Upper lobe of left lung (tissue), 6 donors: ENCODE results near the gene HINT1. TPM values are rescaled to one million over a fixed set of nuclear protein-coding genes. Genes with fewer than 3 reads are reported as not detected.

Experiments used
- ATAC-seq, 2 donors: fragments of 200-7000 bp; cut with Tn5 transposase; one replicate each; pipeline ENCODE4 v1.9.1; 2022; ENCODE audit warnings: mild to moderate bottlenecking in 2 of 2, moderate library complexity in 2 of 2; ENCODE audit not compliant: low FRiP score in 2 of 2
- DNase-seq, 2 donors: peaks; one replicate each; pipeline ENCODE4 v3.0.0-alpha.2; 2019 to 2020
- H3K27ac ChIP-seq, 4 donors: fragments of 200-600 bp; sonication (generic); one replicate each; pipeline ENCODE4 v1.5.1; 2016 to 2019
- H3K27me3 ChIP-seq, 4 donors: fragments of 200-600 bp; sonication (generic); one replicate each; pipeline ENCODE4 v1.5.1; 2017 to 2019
- H3K36me3 ChIP-seq, 4 donors: fragments of 200-600 bp; sonication (generic); one replicate each; pipeline ENCODE4 v1.5.1; 2016 to 2019
- H3K4me1 ChIP-seq, 4 donors: fragments of 200-600 bp; sonication (generic); one replicate each; pipeline ENCODE4 v1.5.1; 2018 to 2019
- H3K4me3 ChIP-seq, 4 donors: fragments of 200-600 bp; sonication (generic); one replicate each; pipeline ENCODE4 v1.5.1; 2017 to 2019; ENCODE audit warnings: mild to moderate bottlenecking in 2 of 4, moderate library complexity in 1 of 4
- H3K9me3 ChIP-seq, 4 donors: fragments of 200-600 bp; sonication (generic); one replicate each; pipeline ENCODE4 v1.5.1; 2018 to 2019
- EP300 ChIP-seq, 4 donors: sonication (generic); formaldehyde crosslinking; IDR thresholded peaks; one replicate each; pipeline ENCODE4 v1.5.1; 2017; ENCODE audit warnings: antibody characterized with exemption in 4 of 4, control low read depth in 2 of 4
- POLR2A ChIP-seq, 4 donors: fragments of 450-650 bp; IDR thresholded peaks; one replicate each; pipeline ENCODE4 v1.5.1; 2016 to 2017; ENCODE audit warnings: antibody characterized with exemption in 4 of 4, mild to moderate bottlenecking in 2 of 4
- POLR2AphosphoS5 ChIP-seq, 2 donors: sonication (generic); formaldehyde crosslinking; IDR thresholded peaks; one replicate each; pipeline ENCODE4 v1.5.1; 2017; ENCODE audit warnings: antibody characterized with exemption in 2 of 2
- WGBS, 2 donors: methylation state at CpG; one replicate each; pipeline ENCODE4 v1.1.5; 2017 to 2018; 5-methylcytosine and 5-hydroxymethylcytosine counted together
- total RNA-seq, 6 donors: library from RNA; depleted of rRNA in 4 of 6; stranded (reverse); fragments of >200 nt in 4 of 6; gene quantifications; one replicate each; pipeline versions ENCODE4 v1.1.0 to v1.2.1, GENCODE V29; 2016 to 2021
- TF ChIP-seq, protein P1 (sequence below), 6 experiments: fragments of 450-650 bp in 4 of 6; fragments of 200-600 bp in 2 of 6; sonication (generic) in 2 of 6; IDR thresholded peaks; one replicate each; pipeline ENCODE4 v1.5.1; 2016 to 2019; ENCODE audit warnings: antibody characterized with exemption in 6 of 6
- donor health status: DM: no; HTN: no; CAD: no; lungs with moderate emphysema.
- donor health status: DM: no; HTN: yes; CAD: no; lungs with severe emphysema.

Gene HINT1
- total RNA-seq, 6 donors from 2014 or later, result 75.4 to 172 (median 133) TPM

DNA sequence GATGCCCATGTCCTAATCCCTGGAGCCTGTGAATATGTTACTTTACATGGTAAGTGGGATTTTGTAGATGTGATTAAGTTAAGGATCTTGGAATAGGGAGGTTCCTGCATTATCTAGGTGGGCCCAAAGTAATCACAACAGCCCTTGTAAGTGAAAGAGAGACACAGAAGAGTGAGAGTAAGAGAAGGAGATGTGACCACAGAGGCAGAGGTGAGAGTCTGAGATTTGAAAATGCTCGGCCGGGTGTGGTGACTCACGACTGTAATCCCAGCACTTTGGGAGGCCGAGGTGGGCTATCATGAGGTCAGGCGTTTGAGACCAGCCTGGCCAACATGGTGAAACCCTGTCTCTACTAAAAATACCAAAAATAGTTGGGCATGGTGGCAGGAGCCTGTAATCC lies 2.6 kb upstream of the HINT1 start:
- no peaks in the 10 kb centered on the region for H3K9me3 ChIP-seq
- peaks cover 0 to 4% (median 0%) of the 10 kb centered on the region in 4 donors for H3K36me3 ChIP-seq
- ATAC-seq (no peak), DNase-seq (no peak)
- TF ChIP-seq, protein P1, sequence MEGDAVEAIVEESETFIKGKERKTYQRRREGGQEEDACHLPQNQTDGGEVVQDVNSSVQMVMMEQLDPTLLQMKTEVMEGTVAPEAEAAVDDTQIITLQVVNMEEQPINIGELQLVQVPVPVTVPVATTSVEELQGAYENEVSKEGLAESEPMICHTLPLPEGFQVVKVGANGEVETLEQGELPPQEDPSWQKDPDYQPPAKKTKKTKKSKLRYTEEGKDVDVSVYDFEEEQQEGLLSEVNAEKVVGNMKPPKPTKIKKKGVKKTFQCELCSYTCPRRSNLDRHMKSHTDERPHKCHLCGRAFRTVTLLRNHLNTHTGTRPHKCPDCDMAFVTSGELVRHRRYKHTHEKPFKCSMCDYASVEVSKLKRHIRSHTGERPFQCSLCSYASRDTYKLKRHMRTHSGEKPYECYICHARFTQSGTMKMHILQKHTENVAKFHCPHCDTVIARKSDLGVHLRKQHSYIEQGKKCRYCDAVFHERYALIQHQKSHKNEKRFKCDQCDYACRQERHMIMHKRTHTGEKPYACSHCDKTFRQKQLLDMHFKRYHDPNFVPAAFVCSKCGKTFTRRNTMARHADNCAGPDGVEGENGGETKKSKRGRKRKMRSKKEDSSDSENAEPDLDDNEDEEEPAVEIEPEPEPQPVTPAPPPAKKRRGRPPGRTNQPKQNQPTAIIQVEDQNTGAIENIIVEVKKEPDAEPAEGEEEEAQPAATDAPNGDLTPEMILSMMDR (IDR thresholded peaks at IDR 0.05), result no peak
- TF ChIP-seq EP300 (IDR thresholded peaks at IDR 0.05) (no peak), POLR2A (IDR thresholded peaks at IDR 0.05) (no peak), POLR2AphosphoS5 (IDR thresholded peaks at IDR 0.05) (no peak)
- peaks cover 19 to 35% (median 26%) of the 10 kb centered on the region in 4 donors for H3K4me1 ChIP-seq
- 92 to 96% methylated on average over 5 of the region's 5 CpGs for WGBS, 2 donors
- H3K27ac ChIP-seq, result no peak overlapping the region
- no peak overlapping the region for H3K4me3 ChIP-seq
- H3K27me3 ChIP-seq, result no peaks in the 10 kb centered on the region

DNA sequence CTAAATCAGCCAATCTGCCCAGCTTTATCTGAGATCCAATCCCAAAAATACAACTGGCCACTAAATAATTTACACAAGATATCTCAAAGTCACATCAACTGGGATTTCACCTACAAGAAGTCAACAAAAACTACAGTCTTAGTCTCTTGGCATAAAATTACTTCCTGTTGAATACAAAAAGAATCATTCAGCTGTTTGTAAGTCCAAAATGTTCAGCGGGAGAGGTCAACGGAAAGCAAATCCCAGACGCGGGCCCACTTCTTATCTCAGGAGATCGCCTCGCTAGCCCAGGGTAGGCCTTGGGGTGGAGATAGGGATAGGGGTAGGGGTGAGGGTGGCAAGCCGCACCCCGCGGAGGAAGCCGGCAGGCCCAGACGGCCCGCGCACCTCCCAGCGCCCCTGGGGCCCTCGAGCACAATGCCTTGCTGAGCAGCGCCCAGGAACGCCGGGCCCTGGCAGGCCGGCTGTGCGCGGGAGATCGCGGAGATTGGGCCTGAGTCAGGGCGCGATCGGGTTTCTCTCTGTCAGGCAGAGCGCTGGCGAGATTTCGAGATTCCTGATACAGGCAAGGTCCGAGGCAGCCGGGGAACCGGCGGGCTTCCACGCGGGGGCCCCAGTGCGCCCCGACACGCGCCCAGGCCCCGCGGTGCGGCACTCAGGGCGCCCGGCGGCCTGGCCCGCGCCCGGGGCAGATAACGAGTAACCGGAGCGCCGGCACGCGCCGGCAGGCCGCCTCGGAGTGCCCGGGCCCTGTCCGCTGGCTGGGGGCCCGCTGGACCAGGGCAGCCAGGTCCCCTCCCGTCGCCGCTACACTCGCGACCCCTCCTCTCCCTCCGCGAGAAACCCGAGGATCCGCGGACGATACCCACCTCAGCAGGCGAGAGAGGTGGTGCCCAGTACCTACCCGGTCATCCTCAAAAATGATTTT lies 601 bp downstream of the HINT1 start:
- Histone ChIP-seq H3K27ac (peak overlapping the region; percentile 95 to 96 (median 96)), H3K4me3 (peak overlapping the region; percentile 61 to 96 (median 75)), H3K36me3 (peaks cover 9 to 35% (median 26%) of the 10 kb centered on the region in 4 donors), H3K9me3 (no peaks in the 10 kb centered on the region), H3K27me3 (no peaks in the 10 kb centered on the region), H3K4me1 (peaks cover 11 to 22% (median 14%) of the 10 kb centered on the region in 4 donors)
- TF ChIP-seq EP300 (IDR thresholded peaks at IDR 0.05), result no peak
- TF ChIP-seq POLR2AphosphoS5 (IDR thresholded peaks at IDR 0.05), result peak in 1 of 2 donors; percentile 18
- TF ChIP-seq, protein P1 (IDR thresholded peaks at IDR 0.05), result no peak
- peak in 1 of 4 donors; percentile 17 for TF ChIP-seq POLR2A (IDR thresholded peaks at IDR 0.05)
- DNase-seq (peak; percentile 69 to 92), ATAC-seq (peak; percentile 89 to 90)
- WGBS, 2 donors, result 0% methylated on average over 6 to 26 of the region's 73 CpGs

DNA sequence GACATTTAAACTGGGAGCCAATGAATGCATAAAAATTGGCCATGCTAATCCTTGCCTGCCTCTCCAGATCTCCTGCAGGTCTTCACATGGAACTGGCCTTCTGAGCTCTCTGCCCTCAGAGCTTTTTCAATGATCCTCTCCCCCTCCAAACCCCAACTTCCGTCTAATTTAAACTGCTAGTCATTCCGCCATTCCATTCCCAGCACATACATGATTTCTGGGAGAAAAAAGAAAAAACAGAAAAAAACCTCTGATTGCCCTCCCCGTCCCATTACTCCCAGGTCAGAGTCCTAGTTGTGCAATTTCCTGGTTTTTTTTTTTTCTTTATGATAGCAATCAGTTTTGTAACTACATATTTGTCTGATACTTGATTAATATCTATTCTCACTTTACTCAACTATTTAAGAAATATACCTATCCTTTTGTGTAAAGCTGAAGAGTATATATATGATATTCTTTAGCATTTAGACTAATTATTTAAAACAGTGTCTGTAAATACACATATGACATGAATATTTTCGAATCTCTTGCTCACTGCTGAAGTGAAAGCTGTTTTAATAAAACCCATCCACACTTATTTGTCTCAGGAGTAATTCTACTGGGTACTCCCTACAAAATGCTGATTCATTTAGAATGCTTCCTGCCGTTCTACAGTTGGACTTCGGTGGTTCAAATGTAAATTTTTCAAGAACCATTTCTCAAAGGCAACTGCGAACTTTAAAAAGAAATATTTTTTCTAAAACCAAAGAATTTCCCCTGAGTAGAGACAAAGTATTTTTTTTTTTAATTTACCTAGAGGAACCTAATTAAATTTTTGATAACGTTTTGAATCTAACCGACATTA lies 1.6 kb downstream of the HINT1 start:
- Histone ChIP-seq H3K4me3 (peak overlapping the region; percentile 53 to 96 (median 75)), H3K9me3 (no peaks in the 10 kb centered on the region), H3K36me3 (peaks cover 9 to 45% (median 32%) of the 10 kb centered on the region in 4 donors), H3K27ac (peak overlapping the region; percentile 95 to 96 (median 96)), H3K4me1 (peaks cover 11 to 22% (median 14%) of the 10 kb centered on the region in 4 donors), H3K27me3 (no peaks in the 10 kb centered on the region)
- WGBS, 2 donors, result 14 to 15% methylated on average over 9 of the region's 9 CpGs
- ATAC-seq (no peak), DNase-seq (no peak)
- no peak for TF ChIP-seq POLR2A (IDR thresholded peaks at IDR 0.05)
- TF ChIP-seq POLR2AphosphoS5 (IDR thresholded peaks at IDR 0.05), result no peak
- TF ChIP-seq EP300 (IDR thresholded peaks at IDR 0.05), result no peak
- TF ChIP-seq, protein P1 (IDR thresholded peaks at IDR 0.05), result no peak

DNA sequence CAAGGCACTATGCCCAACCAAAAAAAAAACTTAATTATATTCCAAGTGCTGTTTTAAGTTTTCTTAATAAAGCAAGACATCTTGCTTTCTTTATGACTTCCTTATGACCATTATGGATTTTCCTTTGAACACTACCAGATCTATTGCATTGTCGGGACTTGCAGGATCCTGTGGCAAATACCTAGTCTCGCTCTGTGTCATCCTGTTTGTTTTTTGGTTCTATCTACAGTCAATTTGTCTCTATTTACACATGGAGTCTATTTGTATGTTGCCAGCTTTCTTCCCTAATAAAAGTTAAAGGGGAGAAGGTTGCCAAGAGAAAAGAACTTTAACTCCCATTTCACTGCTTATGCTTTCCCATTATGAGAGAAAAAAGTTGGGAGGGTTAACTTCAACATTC lies 4.9 kb downstream of the HINT1 start:
- peaks cover 9 to 54% (median 38%) of the 10 kb centered on the region in 4 donors for H3K36me3 ChIP-seq
- TF ChIP-seq EP300 (IDR thresholded peaks at IDR 0.05) (no peak), POLR2A (IDR thresholded peaks at IDR 0.05) (no peak), POLR2AphosphoS5 (IDR thresholded peaks at IDR 0.05) (no peak)
- TF ChIP-seq, protein P1 (IDR thresholded peaks at IDR 0.05), result no peak
- no peak for ATAC-seq
- no peak for DNase-seq
- H3K27ac ChIP-seq, result no peak overlapping the region
- WGBS, 2 donors, result 68 to 93% methylated on average over 2 of the region's 2 CpGs
- no peaks in the 10 kb centered on the region for H3K9me3 ChIP-seq
- no peaks in the 10 kb centered on the region for H3K27me3 ChIP-seq
- peaks cover 10 to 16% (median 12%) of the 10 kb centered on the region in 4 donors for H3K4me1 ChIP-seq
- no peak overlapping the region for H3K4me3 ChIP-seq
